HG02884 (cell line): ENCODE measurements around the gene ASIP.
"Not testable (repeated sequence)": the region's sequence is repeated elsewhere in the genome, so short reads cannot be mapped to it uniquely, and the experiment has no call there.

ENCODE experiments used
- ATAC-seq: cut with Tn5 transposase; IDR thresholded peaks from one replicate; pipeline ENCODE4 v1.9.1; 2021; ENCODE audit warnings: mild to moderate bottlenecking, moderate library complexity; ENCODE audit not compliant: unreplicated experiment

The ASIP gene, protein sequence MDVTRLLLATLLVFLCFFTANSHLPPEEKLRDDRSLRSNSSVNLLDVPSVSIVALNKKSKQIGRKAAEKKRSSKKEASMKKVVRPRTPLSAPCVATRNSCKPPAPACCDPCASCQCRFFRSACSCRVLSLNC

DNA sequence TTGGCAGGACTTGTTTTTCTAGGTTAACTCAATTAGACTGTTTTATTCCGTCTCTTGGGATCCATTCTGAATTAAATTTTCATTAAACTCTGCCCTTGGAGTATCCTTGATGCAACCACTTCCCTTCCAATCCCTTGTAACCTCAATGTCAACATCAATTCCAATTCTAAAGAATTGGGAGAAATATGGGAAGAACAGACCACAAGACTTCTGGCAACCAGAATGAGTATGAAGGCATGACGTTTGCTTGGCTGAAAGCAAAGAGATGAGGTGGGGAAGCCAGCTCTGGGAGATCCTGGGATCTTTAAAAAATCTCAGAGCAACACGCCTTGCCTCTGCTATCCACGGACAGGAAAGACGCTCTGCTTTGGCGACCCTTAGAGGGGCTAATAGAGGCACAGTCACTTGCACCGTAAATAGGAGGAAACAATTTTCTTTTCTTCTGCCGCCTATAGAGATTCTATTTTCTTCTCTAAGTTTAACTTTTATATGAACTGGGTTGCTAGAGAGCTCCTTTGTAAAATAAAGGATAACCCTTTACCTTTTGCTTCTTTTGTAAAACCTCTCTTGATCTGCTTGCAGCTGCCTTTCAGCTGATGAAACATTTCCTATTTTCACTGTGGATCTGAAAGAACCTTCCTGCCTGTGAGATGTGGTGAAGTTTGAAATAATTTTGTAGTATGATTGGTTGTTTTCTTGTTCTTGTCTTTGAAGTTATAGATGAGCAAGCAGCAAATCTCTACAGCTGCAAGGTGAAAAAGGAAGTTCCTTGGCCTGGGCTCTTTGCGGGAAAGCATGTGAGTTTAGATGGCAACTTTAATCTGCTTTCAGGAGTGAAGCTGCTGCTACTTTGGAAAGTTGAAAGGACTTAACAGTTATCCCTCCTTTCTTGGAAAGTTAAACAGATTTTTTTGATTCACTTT, at the start of gene ASIP:
Gene ASIP (plus strand): TSS at position 731 of the 923 bp plus-strand sequence. CDS start 18,952 bp downstream, outside the sequence.
- no peak for ATAC-seq

DNA sequence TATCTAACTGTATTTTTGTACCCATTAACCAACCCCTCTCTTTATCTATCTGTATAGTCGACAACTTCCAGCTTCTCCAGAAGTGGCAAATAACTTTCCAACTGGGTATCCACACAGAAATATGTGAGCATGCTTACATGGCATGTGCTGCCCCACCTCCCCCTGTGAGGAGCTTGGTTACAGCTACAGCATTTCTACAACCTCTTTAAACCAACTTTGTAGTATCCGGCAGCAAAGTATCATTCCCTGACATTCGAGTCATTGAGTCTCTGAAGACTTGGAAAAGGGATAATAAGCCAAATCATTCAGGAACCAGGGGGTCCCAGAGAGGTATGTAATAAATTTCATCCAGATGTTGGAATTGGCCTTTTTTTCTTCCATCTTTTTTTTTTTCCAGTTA, 48.2 kb upstream of the ASIP start:
- ATAC-seq, result no peak

DNA sequence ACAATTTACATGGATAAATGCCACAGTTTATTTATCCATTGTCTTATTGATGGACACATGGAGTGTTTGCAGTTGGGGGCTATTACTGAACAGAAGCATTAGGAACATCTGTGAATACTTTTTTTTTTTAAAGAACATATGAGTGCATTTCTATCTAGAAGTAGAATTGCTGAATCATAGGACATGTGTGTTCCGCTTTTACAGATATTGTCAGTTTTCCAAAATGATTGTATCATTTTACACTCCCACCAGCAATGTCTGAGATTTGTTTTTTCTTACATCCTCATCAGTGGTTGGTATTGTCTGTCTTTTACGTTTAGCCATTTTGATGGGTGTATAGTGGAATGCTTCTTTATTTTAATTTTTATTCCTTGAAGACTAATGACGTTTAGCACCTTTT, 42.0 kb upstream of the ASIP start:
- no peak for ATAC-seq

DNA sequence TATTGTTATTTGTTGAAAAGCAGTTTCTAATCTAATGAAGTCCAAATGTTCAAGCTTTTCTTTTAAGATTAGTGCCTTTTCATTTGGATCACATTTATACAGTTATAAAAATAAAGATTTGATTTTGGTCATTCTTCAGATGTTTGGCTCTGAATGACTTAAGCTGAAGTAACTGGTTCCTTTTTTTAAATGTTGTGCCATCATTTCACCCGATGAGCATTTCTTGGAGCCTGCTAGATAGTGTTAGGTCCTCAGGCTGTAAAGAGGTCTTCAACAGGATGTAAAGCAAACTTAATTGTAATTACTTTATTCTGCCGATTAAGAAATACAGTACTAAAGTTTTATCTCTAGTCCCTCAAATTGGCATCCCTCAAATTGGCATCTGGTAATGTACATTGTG, 41.2 kb upstream of the ASIP start:
- ATAC-seq, result no peak

DNA sequence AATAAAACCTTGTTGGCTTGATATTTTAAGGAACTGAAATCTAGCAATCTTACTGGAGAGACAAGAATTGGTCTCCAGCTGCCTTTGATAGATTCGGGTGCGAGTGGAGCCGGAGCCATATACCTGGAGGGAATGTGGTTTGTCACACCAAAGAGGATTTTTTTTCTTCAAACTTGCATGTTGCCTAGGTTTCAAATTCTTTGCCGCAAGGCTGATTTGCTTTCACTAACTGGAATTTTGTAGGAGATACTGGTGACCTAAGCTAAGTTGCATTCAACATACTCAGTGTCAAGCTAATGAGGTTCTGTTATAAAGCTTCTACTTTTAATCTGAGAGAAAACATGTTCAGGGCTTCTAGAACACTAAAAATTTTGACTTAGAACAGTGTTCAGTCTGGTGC, 39.7 kb upstream of the ASIP start:
- ATAC-seq, result no peak

DNA sequence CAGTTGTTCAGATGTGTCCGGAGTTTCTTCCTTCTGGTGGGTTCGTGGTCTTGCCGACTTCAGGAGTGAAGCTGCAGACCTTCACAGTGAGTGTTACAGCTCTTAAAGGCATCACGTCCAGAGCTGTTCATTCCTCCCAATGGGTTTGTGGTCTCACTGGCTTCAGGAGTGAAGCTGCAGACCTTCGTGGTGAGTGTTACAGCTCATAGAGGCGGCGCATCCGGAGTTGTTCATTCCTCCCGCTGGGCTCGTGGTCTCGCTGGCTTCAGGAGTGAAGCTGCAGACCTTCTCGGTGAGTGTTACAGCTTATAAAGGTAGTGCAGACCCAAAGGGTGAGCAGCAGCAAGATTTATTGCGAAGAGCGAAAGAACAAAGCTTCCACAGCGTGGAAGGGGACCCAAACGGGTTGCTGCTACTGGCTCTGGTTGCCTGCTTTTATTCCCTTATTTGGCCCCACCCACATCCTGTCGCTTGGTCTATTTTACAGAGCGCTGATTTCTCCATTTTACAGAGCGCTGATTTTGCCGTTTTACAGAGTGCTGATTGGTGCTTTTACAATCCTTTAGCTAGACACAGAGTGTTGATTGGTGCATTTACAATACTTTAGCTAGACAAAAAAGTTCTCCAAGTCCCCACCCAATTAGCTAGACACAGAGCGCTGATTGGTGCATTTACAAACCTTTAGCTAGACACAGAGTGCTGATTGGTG, 35.9 kb upstream of the ASIP start:
- not testable (repeated sequence) for ATAC-seq

DNA sequence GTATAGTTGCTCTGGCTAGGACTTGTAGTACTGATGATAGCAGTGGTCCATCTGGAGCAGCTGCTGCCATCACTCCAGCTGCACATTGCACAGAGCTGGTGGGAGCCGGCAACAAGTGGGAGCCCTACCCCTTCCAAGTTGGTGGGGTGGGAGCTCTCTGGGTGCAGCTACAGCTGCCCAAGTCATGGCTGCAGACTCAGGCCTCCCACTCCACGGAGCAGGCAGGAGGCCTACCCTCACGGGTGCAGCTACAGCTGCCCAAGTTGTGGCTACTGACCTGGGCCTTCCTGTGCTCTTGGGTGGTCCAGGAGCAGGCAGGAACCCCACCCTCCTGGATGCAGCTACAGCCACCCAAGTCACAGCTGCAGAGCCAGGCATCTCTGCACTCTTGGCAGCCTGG, 32.1 kb upstream of the ASIP start:
- no peak for ATAC-seq

DNA sequence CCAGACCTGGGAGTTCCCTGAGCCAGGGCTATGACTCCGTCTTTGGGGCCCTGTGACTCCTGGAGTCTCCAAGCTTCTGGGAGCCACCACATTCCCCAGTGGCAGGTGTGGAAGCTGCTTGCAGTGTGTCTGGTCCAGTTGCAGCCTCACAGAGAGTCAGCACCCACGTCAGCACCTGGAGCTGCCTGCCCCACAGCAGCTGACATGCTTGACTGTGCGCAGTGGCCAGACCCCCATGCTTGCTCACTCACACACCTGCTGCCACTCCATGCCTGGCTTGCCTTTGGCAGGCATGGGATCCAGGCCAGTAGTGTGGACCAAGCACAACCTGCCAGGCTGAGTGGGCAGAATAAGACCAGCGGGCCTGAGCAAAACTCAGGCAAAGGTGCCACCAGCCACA, 31.0 kb upstream of the ASIP start:
- ATAC-seq, result no peak

DNA sequence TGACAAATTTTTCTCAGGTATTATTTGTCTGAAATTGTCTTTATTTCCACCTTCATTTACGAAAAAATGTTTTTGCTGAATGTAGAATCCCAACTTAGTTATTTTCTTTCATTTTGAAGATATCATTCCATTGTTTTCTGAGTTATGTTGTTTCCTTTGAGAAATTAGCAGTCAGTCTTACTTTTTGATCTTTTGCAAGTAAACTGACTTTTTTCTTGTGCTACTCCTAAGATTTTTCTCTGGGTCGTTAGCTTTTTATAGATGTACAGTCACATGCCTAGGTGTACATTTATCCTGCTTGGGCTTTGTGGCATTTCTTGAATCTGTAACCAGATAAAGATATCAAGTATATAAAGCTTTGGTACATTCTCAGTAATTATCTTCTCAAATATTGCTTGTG, 29.6 kb upstream of the ASIP start:
- ATAC-seq, result no peak

DNA sequence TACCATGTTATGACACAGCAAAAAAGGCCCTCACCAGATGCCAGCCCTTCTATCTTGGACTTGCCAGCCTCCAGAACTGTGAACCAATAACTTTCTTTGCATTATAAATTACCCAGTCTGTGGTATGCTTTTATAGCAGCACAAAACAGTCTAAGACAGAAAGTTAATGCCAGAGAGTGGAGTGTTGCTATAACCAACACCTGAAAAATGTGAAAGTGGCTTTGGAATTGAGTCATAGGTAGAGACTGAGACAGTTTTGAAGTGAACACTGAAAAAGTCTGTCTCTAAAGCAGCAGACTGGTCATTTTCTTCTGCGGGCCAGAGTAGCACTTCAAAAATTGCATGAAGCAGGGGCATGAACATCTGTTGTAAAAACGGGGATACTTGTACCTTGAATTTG, 28.0 kb upstream of the ASIP start:
- ATAC-seq, result no peak

DNA sequence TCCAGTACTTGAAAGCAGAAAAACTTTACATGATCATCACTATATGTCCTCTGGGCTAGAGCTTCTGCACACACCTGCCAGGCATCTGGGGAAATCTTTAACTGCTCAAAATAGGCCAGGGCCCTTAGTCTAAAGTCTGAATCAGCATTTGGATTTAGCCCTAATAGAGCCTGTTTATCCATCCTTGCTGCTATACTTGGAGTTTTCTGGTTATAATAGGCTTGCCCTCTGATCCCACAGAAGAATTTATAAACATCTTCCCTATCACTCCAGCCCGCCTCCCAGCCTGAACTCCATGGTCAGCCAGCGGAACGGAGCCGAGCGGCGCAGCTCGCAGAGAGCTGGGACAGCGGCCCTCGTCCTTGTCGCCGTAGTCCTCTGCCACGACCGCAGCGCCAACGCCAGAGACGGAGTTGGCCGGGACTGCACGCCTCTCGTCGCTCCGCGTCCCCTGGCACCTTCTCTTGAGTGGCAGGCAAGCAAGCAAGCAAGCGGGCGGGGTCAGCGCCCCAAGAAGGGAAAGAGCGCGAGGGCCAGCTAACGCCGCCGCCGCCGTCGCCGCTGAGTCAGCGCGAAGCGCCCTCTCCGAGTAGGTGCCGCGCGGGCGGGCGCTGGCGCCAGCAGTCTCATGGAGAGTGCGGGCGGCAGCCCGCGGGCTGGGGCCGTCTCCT, 25.4 kb upstream of the ASIP start:
- ATAC-seq, result no peak

DNA sequence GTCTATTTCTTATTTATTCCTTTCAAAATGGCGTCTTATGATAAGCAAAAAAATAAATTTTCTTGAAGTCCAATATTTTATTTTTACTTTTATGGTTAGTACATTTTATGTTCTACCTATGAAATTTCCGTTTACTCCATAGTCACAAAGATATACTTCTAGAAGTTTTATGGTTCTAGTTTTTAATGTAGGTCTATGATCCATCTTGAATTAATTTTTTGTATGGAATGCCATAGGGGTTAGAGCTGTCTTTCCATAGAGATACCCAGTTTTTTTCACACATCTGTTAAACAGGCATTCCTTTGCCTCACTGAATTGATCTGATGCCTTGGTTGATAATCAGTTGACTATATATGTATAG, 24.9 kb upstream of the ASIP start:
- ATAC-seq, result no peak

DNA sequence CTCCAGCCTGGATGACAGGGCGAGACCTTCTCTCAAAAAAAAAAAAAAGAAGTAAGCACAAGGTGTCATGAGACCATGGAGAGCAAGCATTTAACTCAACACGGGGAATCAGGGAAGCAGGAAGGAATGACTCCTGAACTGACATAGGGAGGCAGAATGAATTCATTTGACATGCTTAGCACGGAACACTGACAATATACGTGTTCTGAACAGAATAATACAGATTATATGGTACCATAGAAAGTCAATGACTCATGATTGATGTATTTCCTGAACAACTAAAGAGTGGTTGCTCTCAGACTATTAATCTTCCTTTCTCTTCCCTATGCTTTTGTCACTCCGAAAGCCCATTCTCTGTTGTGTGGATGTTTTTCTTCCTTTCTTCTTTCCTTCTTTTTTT, 20.7 kb upstream of the ASIP start:
- ATAC-seq, result no peak

DNA sequence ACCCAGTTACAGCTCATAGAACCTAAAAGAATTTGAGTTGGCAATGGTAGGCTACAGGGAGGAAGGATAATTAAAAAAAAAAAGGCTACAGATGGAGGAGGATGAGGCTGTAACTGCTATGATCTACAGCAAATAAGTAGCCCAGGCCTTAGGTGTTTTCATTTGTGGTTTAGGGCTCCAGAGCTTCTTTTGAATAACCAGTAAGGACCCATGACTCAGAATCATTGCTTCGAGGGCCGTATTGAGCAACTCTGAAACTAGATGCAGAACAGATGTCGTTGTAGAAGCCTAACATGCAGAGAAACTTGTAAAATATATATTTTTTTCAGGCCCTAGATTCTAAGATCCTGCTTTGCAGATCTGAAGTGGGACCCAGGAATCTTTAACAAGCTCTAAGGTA, 19.0 kb upstream of the ASIP start:
- ATAC-seq, result no peak

DNA sequence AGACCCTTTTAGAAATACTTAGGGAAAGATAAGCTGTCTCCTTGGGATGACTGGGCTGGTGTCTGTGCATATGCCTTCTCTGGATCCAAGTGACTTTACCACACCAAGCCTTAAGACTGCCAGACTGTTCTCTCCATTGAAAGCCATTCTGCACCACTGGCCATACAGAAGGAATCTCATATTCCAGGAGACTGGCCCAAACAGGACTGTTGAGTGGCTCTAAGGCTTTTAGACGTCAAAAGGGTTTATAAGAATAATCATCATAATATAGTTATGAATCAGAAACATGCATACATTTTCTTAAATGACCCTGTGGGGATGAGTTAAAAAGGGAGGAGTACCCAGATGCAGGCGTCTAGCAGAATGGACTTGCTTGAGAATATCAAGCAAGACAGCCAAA, 17.0 kb upstream of the ASIP start:
- not testable (repeated sequence) for ATAC-seq

DNA sequence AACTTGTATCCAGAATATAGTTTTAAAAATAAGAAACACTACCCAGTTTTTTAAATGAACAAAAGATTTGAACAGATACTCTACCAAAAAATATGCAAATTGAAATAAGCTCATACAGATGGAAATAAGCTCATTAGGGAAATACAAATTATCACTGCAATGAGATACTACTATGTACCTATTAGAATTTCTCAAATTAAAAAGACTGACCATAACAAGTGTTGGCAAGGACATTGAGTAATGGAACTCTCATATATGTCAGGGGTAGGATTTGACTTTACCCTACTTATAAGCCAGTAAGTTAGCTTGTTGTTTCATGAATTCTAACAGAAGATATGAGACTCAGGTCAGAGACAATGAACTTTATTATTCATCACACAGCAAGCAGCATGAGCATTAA, 9.6 kb upstream of the ASIP start:
- no peak for ATAC-seq

DNA sequence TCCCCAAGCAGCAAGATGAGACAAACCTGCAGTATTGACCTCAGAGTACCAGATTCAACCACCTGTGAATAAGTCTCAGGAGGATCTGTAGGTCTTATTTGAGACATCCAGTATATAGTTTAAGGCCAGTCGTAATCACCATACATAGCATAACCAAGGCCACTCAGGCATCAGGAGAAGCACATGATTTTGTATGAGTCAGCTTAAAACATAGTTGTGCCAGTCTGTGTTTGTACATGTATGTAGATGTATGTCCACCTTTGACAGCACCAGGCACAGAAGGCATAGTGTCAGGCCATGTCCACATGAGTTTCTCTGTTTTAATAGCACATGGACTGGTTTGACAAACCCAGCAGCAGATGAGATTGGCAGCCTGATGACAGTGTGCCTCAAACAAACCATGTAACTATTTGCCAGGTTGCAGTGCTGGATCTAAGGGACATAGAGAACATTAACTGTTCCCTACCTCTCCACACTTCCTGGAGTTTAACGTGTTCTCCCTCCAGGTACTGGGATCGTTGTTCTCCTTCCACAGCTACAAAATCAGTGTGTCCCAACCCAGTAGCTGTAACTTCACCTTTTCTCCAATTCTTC, 8.6 kb upstream of the ASIP start:
- no peak for ATAC-seq

DNA sequence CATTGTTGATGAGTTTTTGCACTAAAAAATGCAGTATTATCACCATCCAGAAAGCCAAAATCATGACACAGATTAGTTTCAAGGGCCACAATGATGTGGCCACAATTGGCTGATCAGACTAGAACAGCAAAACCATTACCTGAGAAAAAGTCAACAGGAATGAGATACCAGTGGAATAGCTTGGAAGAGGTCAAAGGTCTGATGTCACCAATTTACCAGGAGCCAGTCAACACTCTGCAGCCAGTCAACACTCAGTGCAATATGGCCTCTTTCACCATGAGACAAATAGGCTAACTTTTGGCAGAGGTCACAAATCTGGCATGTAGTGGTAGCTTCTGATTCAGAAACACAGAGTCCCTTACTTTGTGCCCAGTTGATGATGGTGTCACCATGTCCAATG, 7.5 kb upstream of the ASIP start:
- ATAC-seq, result no peak

DNA sequence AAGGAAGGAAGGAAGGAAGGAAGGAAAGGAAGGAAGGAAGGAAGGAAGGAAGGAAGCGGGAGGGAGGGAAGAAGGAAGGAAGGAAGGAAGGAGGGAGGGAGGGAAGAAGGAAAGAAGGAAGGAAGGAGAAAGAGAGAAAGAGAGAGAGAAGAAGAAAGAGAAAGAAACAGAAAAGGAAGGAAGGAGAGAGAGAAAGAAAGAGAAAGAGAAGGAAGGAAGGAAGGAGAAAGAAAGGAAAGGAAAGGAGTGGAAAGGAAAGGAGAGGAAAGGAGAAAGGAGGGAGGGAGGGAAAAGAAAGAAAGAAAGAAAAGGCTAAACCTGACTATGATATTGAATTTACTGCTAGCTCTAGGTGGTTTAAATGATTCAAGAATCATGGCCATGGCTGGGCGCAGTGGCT, 5.3 kb upstream of the ASIP start:
- ATAC-seq, result no peak

DNA sequence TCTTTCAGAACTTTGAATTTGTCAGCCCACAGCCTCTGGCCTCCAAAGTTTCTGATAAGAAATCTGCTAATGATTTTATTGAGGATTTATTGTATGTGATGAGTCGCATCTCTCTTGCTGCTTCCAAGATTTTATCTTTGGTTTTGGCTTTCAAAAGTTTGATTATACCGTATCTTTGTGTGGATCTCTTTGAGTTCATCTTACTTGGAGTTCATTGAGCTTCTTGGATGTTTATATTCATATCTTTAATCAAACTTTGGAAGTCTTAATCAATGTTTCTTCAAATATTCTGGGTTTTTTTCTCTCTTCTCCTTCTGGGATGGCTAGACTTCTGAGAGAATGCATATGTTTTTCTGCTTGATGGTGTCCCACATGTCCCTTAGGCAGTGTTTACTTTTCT, 3.3 kb upstream of the ASIP start:
- no peak for ATAC-seq

DNA sequence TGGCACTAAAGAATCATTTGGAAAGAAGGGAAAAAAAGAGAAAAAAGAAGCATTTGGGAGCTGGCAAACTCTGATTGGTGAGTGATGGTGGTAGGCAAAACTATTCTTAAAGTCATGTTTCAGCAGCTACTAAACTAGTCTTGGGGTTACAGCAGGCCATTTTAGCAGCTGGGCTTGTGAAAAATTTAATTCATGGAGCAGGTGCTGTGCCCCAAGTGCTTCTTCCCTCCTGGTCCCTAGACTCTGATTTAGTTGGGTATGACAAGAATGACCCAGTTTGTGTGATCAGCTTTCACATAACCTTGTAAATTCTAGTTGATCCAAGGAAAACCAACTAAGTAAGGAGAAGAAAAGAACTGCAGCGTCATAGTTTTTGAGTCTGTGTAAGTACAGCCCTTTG, 1.1 kb upstream of the ASIP start:
- no peak for ATAC-seq
